HepG2 (cell line): ENCODE results near the gene DCST2. TPM values are rescaled to one million over a fixed set of nuclear protein-coding genes. Genes with fewer than 3 reads are reported as not detected.

Experiments
- BCL6 ChIP-seq: IDR thresholded peaks from 2 replicates; pipeline ENCODE4 v1.6.1; 2016; ENCODE audit warnings: missing genetic modification reagents, missing compliant biosample characterization
- CREB3 ChIP-seq: sonication (generic); formaldehyde crosslinking; IDR thresholded peaks from 2 replicates; pipeline ENCODE4 v1.5.0; 2020; ENCODE audit warnings: missing genetic modification reagents
- FOXO1 ChIP-seq: sonication (generic); formaldehyde crosslinking; IDR thresholded peaks from 2 replicates; pipeline ENCODE4 v1.4.0; 2020; ENCODE audit warnings: missing genetic modification reagents
- FOXO4 ChIP-seq: sonication (generic); formaldehyde crosslinking; conservative IDR thresholded peaks from 2 replicates; pipeline ENCODE4 v1.8.1; 2023; ENCODE audit warnings: missing genetic modification reagents
- GATAD1 ChIP-seq: IDR thresholded peaks from 2 replicates; pipeline ENCODE4 v1.6.1; 2016; ENCODE audit warnings: missing genetic modification reagents, missing compliant biosample characterization
- GTF3A ChIP-seq: sonication (generic); formaldehyde crosslinking; conservative IDR thresholded peaks from 2 replicates; pipeline ENCODE4 v1.4.0; 2020; ENCODE audit warnings: mild to moderate bottlenecking, missing genetic modification reagents
- HNF1A ChIP-seq, 2 experiments: sonication (generic) in 1 of 2; formaldehyde crosslinking in 1 of 2; IDR thresholded peaks; 2 replicates each; pipeline versions ENCODE4 v1.4.0 to v1.6.1; 2016 to 2020; ENCODE audit warnings: borderline replicate concordance in 1 of 2, low read depth in 1 of 2, mild to moderate bottlenecking in 1 of 2, missing genetic modification reagents in 1 of 2
- HNRNPL ChIP-seq: fragments of 200-400 bp; formaldehyde crosslinking; IDR thresholded peaks from 2 replicates; pipeline ENCODE4 v1.6.1; 2017; ENCODE audit warnings: mild to moderate bottlenecking, low read depth, low read length
- MBD4 ChIP-seq: IDR thresholded peaks from 2 replicates; pipeline ENCODE4 v1.6.1; 2012; ENCODE audit warnings: low read length, inconsistent platforms, borderline replicate concordance
- MED1 ChIP-seq: sonication (generic); formaldehyde crosslinking; IDR thresholded peaks from 2 replicates; pipeline ENCODE4 v1.4.0; 2020; ENCODE audit warnings: missing genetic modification reagents
- NKX3-1 ChIP-seq: sonication (generic); formaldehyde crosslinking; IDR thresholded peaks from 2 replicates; pipeline ENCODE4 v1.5.0; 2020; ENCODE audit warnings: missing genetic modification reagents
- POLR2G ChIP-seq: fragments of 200-400 bp; formaldehyde crosslinking; IDR thresholded peaks from 2 replicates; pipeline ENCODE4 v1.6.1; 2018; ENCODE audit warnings: mild to moderate bottlenecking, low read depth, low read length, moderate library complexity
- PTBP1 ChIP-seq: fragments of 200-400 bp; formaldehyde crosslinking; IDR thresholded peaks from 2 replicates; pipeline ENCODE4 v1.6.1; 2018; ENCODE audit warnings: low read length, low read depth; ENCODE audit not compliant: poor library complexity, severe bottlenecking
- SALL2 ChIP-seq: sonication (generic); formaldehyde crosslinking; IDR thresholded peaks from 2 replicates; pipeline ENCODE4 v1.8.1; 2023; ENCODE audit warnings: mild to moderate bottlenecking, missing genetic modification reagents, inconsistent platforms
- ZBTB37 ChIP-seq: sonication (generic); formaldehyde crosslinking; IDR thresholded peaks from 2 replicates; pipeline ENCODE4 v1.4.0; 2020; ENCODE audit warnings: mild to moderate bottlenecking, missing genetic modification reagents
- ZMAT5 ChIP-seq: sonication (generic); formaldehyde crosslinking; IDR thresholded peaks from 2 replicates; pipeline ENCODE4 v1.5.0; 2020; ENCODE audit warnings: mild to moderate bottlenecking, low read depth, missing genetic modification reagents, borderline replicate concordance
- ZNF337 ChIP-seq: sonication (generic); formaldehyde crosslinking; IDR thresholded peaks from 2 replicates; pipeline ENCODE4 v1.5.1; 2020; ENCODE audit warnings: missing genetic modification reagents, low read depth, mild to moderate bottlenecking, borderline replicate concordance
- ZNF556 ChIP-seq: sonication (generic); formaldehyde crosslinking; IDR thresholded peaks from 2 replicates; pipeline ENCODE4 v1.4.0; 2020; ENCODE audit warnings: mild to moderate bottlenecking, missing genetic modification reagents, borderline replicate concordance
- ZNF557 ChIP-seq: sonication (generic); formaldehyde crosslinking; IDR thresholded peaks from 2 replicates; pipeline ENCODE4 v1.4.0; 2020; ENCODE audit warnings: missing genetic modification reagents
- ZNF747 ChIP-seq: sonication (generic); formaldehyde crosslinking; IDR thresholded peaks from 2 replicates; pipeline ENCODE4 v1.8.1; 2023; ENCODE audit warnings: missing genetic modification reagents, mild to moderate bottlenecking, borderline replicate concordance
- ZNF816 ChIP-seq: sonication (generic); formaldehyde crosslinking; IDR thresholded peaks from 2 replicates; pipeline ENCODE4 v1.8.0; 2022; ENCODE audit warnings: missing genetic modification reagents, mild to moderate bottlenecking, borderline replicate concordance
- polyA plus RNA-seq, 8 experiments: library from polyadenylated mRNA; depleted of rRNA in 3 of 8; stranded (reverse) in 7 of 8; unstranded in 1 of 8; fragments of >200 nt; fragmentation: Illumina TruSeq in 4 of 8; extraction: Trizol in 4 of 8; gene quantifications; 2 replicates each; pipeline versions ENCODE4 v1.2.1 to v1.2.3, GENCODE V29; 2011 to 2016; ENCODE audit warnings: low read depth in 4 of 8, missing spikeins in 1 of 8, mixed read lengths in 1 of 8; ENCODE audit not compliant: insufficient read depth in 1 of 8
- total RNA-seq, 5 experiments: library from RNA; depleted of rRNA; stranded (reverse); fragments of >200 nt; fragmentation: Illumina TruSeq; extraction: Trizol; gene quantifications; 2 replicates each; pipeline ENCODE4 v1.2.3, GENCODE V29; 2016; ENCODE audit warnings: low read depth in 1 of 5

Gene DCST2
- total and polyA plus RNA-seq, 2 of the 13 experiments (the other 11 are each of a cell fraction or from before 2014, with no cell fraction given), result 0.74 TPM; not detected in 1

- no peak for TF ChIP-seq HNF1A (IDR thresholded peaks at IDR 0.05; ENCODE audit: low read depth)
- TF ChIP-seq HNF1A (CRISPR knock-in tag; IDR thresholded peaks at IDR 0.05; ENCODE audit: borderline replicate concordance), result no peak; the same call in 1 of the 2 replicates
- no peak for TF ChIP-seq ZNF816 (CRISPR knock-in tag)
- TF ChIP-seq FOXO4 (CRISPR knock-in tag), result 0 out of 2 replicates have a peak, but pooled peaks have one; percentile 10
- TF ChIP-seq ZMAT5 (CRISPR knock-in tag), result no peak
- peak; percentile 58; the same call in 1 of the 2 replicates for TF ChIP-seq SALL2 (CRISPR knock-in tag)
- TF ChIP-seq MED1 (CRISPR knock-in tag), result no peak; the same call in 1 of the 2 replicates
- TF ChIP-seq FOXO1 (CRISPR knock-in tag), result no peak
- no peak for TF ChIP-seq GTF3A (CRISPR knock-in tag)
- no peak for TF ChIP-seq NKX3-1 (CRISPR knock-in tag)
- 0 out of 2 replicates have a peak, but pooled peaks have one; percentile 18 for TF ChIP-seq HNRNPL
- TF ChIP-seq MBD4, result no peak
- TF ChIP-seq ZNF556 (CRISPR knock-in tag), result no peak
- TF ChIP-seq CREB3 (CRISPR knock-in tag), result no peak
- TF ChIP-seq PTBP1, result no peak
- TF ChIP-seq ZNF337 (CRISPR knock-in tag), result no peak
- 0 out of 2 replicates have a peak, but pooled peaks have one; percentile 17 for TF ChIP-seq BCL6
- no peak; the same call in 1 of the 2 replicates for TF ChIP-seq ZNF747
- no peak for TF ChIP-seq ZBTB37 (CRISPR knock-in tag)
- TF ChIP-seq GATAD1 (CRISPR knock-in tag), result peak; percentile 26; the same call in 1 of the 2 replicates
- TF ChIP-seq ZNF557 (CRISPR knock-in tag), result no peak
- 0 out of 2 replicates have a peak, but pooled peaks have one; percentile 11 for TF ChIP-seq POLR2G
These were observed 29.7 kb downstream of the DCST2 start (continued) for GRCh38 chr1:155003766-155004351.
